Prostate gland (tissue), 2 donors: ENCODE data around the gene PSMA2. TPM values are rescaled to one million over a fixed set of nuclear protein-coding genes. Genes with fewer than 3 reads are reported as not detected.

Source experiments
- DNase-seq: peaks from one replicate; pipeline ENCODE4 v3.0.0-alpha.2; 2019; ENCODE audit warnings: low spot score
- H3K27ac ChIP-seq, 2 donors: fragments of 200-600 bp; sonication (generic); 2 replicates each; pipeline ENCODE4 v1.5.1; 2017 to 2019
- H3K27me3 ChIP-seq: fragments of 200-600 bp; sonication (generic); replicated peaks from 2 replicates; pipeline ENCODE4 v1.5.1; 2019; ENCODE audit not compliant: insufficient read depth
- H3K36me3 ChIP-seq, 2 donors: fragments of 200-600 bp; sonication (generic); 1 replicate in 1 of 2; 2 replicates in 1 of 2; pipeline versions ENCODE4 v1.5.1 to v1.8.1; 2017 to 2019
- H3K4me1 ChIP-seq: fragments of 200-600 bp; sonication (generic); replicated peaks from 2 replicates; pipeline ENCODE4 v1.5.1; 2019
- H3K4me3 ChIP-seq, 2 donors: fragments of 200-600 bp; sonication (generic); 2 replicates each; pipeline ENCODE4 v1.5.1; 2017 to 2019
- H3K9me3 ChIP-seq: fragments of 200-600 bp; sonication (generic); 2 replicates; pipeline ENCODE4 v1.5.1; 2017
- POLR2A ChIP-seq: fragments of 450-650 bp; IDR thresholded peaks from one replicate; pipeline ENCODE4 v1.6.1; 2016; ENCODE audit warnings: antibody characterized with exemption, mild to moderate bottlenecking
- POLR2AphosphoS5 ChIP-seq: sonication (generic); formaldehyde crosslinking; IDR thresholded peaks from one replicate; pipeline ENCODE4 v1.6.1; 2017; ENCODE audit warnings: antibody characterized with exemption
- WGBS: methylation state at CpG from one replicate; pipeline ENCODE4 v1.1.5; 2018; 5-methylcytosine and 5-hydroxymethylcytosine counted together
- intact Hi-C: fragments of 100-400 bp; cut with DNase I; formaldehyde crosslinking; loops from one replicate; pipeline ENCODE4 v1.14.2; 2022
- total RNA-seq, 2 donors: library from RNA; depleted of rRNA; stranded (reverse); fragments of >200 nt; gene quantifications; one replicate each; pipeline ENCODE4 v1.1.0, GENCODE V29; 2016
- TF ChIP-seq, protein P1 (sequence below), 4 experiments: fragments of 200-600 bp in 2 of 4; fragments of 450-650 bp in 2 of 4; sonication (generic) in 2 of 4; IDR thresholded peaks; 1 replicate in 3 of 4; 2 replicates in 1 of 4; pipeline ENCODE4 v1.5.1; 2016 to 2019; ENCODE audit warnings: antibody characterized with exemption in 4 of 4, mild to moderate bottlenecking in 2 of 4, moderate library complexity in 2 of 4

Gene PSMA2
- total RNA-seq, 2 donors from 2014 or later = 56.2 to 79.1 TPM

DNA sequence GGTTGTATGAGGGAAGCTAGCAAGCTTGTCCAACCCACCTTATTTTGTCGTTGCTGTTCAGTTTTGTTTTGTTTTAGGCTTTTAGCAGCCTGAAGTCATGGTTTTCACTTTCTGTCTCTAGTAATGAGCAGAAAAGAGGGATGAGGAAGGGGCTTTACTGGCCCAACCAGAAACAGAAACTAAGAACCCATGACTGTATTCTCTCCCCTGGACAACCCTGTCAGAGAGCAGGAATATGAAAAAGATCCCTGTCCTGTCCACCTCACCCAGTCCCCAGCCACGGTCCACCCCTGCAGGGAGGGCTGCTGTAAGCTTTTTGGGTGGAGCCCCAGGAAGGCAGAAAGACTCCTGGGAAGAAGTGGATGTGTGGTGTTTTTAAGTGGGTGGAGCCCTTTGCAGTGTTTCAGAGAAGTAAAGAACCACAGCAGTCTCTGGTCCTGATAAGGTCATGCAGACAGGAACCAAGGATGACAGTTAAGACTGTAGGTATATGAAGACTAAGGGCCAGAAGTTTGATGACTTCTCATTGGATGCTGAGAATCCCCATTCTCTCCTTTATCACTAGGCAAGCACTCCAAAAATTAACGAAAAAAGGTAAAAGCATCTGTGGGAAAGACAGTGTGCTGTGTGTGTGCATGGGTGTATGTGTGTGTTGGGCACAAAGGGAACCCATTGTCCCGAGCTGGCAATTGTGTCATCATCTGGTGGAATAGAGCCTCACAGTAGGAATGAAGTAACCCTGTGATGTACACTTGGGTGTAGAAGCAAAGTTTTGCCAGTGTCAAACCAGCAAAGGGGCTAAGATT, 14.1 kb upstream of the PSMA2 start:
- WGBS = 36% methylated on average over 3 of the region's 4 CpGs
- H3K36me3 ChIP-seq = no peaks in the 10 kb centered on the region
- H3K4me1 ChIP-seq = no peaks in the 10 kb centered on the region
- H3K27me3 ChIP-seq = no peaks in the 10 kb centered on the region
- DNase-seq = no peak
- no peak for TF ChIP-seq POLR2A
- TF ChIP-seq, protein P1, sequence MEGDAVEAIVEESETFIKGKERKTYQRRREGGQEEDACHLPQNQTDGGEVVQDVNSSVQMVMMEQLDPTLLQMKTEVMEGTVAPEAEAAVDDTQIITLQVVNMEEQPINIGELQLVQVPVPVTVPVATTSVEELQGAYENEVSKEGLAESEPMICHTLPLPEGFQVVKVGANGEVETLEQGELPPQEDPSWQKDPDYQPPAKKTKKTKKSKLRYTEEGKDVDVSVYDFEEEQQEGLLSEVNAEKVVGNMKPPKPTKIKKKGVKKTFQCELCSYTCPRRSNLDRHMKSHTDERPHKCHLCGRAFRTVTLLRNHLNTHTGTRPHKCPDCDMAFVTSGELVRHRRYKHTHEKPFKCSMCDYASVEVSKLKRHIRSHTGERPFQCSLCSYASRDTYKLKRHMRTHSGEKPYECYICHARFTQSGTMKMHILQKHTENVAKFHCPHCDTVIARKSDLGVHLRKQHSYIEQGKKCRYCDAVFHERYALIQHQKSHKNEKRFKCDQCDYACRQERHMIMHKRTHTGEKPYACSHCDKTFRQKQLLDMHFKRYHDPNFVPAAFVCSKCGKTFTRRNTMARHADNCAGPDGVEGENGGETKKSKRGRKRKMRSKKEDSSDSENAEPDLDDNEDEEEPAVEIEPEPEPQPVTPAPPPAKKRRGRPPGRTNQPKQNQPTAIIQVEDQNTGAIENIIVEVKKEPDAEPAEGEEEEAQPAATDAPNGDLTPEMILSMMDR (IDR thresholded peaks at IDR 0.05) = no peak
- no peak for TF ChIP-seq POLR2AphosphoS5
- intact Hi-C loops = loop anchor here (10.0 kb wide), 1 partner anchor 509 kb away; no protein-coding TSS in a partner anchor
- no peak overlapping the region for H3K4me3 ChIP-seq
- peak overlapping the region in 1 of 2 donors; percentile 21 for H3K27ac ChIP-seq
- H3K9me3 ChIP-seq = no peaks in the 10 kb centered on the region

DNA sequence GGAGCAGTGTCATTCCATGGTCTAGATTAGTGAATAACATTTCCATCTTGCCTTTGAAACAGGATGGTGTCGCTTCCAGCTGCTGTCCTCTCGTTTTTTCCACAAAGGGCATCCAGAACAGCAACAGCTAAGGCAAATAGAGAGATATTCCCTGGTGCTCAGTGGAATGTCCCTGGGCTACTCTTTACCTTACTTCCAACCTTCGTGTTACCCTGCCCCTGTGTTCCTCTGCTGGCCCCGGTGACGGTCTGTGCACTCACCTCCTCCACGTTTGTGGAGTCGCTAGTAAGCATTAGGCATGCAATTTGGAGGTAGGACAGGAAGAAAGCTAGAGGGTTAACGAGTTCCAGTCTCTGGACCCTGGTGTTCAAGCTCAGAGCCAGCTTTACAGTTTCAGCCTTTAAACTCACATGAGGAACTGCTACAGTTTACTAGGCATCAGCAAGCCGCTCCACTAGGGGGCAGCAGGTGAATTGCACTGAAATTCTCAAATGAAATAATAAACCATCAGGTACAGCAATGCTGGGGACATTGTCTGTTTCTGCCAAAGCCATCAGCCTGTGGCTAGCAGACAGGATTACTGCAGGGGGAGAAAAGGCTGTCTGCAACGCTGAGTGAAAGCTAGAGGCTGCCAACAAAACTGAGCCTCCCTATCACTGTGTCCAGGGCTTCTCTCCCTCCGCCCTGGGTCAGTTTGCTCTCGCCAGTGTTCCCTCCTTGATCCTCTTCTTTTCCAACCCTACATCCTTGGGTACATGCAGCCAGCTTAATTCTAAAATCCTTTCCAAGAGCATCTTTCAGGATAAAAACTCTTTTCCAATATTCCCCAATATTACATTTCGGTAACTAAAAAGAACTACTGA, 9.2 kb upstream of the PSMA2 start:
- Histone ChIP-seq H3K27ac (no peak overlapping the region), H3K27me3 (no peaks in the 10 kb centered on the region), H3K4me1 (no peaks in the 10 kb centered on the region), H3K4me3 (no peak overlapping the region), H3K9me3 (no peaks in the 10 kb centered on the region), H3K36me3 (no peaks in the 10 kb centered on the region)
- peak; percentile 88 for DNase-seq
- intact Hi-C loops = loop anchor here (10.0 kb wide), 1 partner anchor 514 kb away; no protein-coding TSS in a partner anchor
- no peak for TF ChIP-seq POLR2A
- TF ChIP-seq POLR2AphosphoS5 = peak; percentile 70
- TF ChIP-seq, protein P1 (IDR thresholded peaks at IDR 0.05) = peak; percentile 43 to 83 (median 78)
- WGBS = 48% methylated on average over 13 of the region's 13 CpGs

DNA sequence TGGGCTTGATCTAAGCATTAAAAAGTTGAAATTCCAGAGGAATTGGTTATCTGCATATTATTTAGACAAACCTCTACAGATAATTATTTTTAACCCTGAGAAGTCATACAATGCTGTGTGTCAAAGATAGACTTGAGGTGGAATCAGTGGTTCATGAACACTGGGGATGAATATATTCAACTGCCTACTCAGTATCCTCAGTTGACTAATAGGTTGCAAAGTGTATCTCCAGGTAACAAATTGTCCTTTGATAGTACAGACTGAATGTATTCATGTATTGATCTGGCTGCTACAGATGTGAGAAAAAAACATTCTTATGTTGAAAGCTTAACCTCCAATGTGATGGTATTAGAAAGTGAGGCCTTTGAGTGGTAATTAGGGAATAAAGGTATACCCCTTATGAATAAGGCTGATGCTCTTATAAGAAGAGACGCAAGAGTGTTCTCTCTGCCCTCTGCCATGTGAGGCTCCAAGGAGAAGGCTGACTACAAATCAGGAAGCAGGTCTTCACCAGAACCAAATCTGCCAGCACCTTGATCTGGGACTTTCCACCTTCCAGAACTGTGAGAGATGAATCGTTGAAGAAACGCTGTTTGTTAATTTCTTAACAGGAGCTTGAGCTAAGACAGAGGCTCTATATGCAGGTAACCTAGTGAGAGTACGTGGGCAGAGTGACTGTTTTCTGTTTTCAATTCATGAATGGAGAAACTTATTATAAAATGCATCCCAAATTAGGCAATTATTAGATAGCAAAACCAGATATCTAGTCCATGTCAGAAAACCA, 7.7 kb upstream of the PSMA2 start:
- WGBS = 82% methylated on average over 4 of the region's 4 CpGs
- no peaks in the 10 kb centered on the region for H3K27me3 ChIP-seq
- no peaks in the 10 kb centered on the region for H3K9me3 ChIP-seq
- H3K36me3 ChIP-seq = no peaks in the 10 kb centered on the region
- no peak overlapping the region for H3K27ac ChIP-seq
- H3K4me3 ChIP-seq = no peak overlapping the region
- DNase-seq = no peak
- TF ChIP-seq POLR2A (no peak), POLR2AphosphoS5 (no peak)
- TF ChIP-seq, protein P1 (IDR thresholded peaks at IDR 0.05) = no peak
- intact Hi-C loops = loop anchor here (10.0 kb wide), 1 partner anchor 515 kb away; no protein-coding TSS in a partner anchor
- H3K4me1 ChIP-seq = no peaks in the 10 kb centered on the region

DNA sequence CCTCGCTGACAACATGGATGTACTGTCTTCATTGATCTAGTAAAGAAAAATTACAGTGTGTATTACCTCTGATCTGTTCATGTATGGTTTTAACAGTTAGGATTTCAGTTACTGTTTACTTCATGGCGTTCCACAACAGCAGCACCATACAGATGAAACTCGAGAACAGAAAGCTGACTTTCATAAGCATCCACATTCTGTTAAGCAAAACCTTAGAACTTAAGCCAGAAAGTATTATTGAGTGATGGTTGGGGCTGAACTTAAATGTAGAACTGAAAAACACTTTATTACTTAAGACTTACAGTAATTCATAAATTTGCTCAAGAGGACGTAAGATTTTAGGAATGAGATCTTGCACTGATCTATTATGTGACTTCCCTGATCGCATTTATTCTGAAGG, 3.9 kb upstream of the PSMA2 start:
- Histone ChIP-seq H3K4me3 (no peak overlapping the region), H3K27ac (no peak overlapping the region), H3K27me3 (no peaks in the 10 kb centered on the region), H3K9me3 (no peaks in the 10 kb centered on the region), H3K4me1 (no peaks in the 10 kb centered on the region), H3K36me3 (no peaks in the 10 kb centered on the region)
- DNase-seq = no peak
- WGBS = 87% methylated on average over 5 of the region's 5 CpGs
- TF ChIP-seq POLR2A = no peak
- TF ChIP-seq POLR2AphosphoS5 = no peak
- TF ChIP-seq, protein P1 (IDR thresholded peaks at IDR 0.05) = no peak
- intact Hi-C loops = no loop called here
